NCI-H526 treated with DMSO at 0.1 percent for 48 hours (cell line): Measurements from ENCODE around the gene MRPS18C.
"Not testable (repeated sequence)": the region's sequence is repeated elsewhere in the genome, so short reads cannot be mapped to it uniquely, and the experiment has no call there.

ENCODE experiments used
- DNase-seq: peaks from one replicate; lab custom pipeline; 2025; lab: John Stamatoyannopoulos, UW

Gene MRPS18C

GRCh38 chr4:83498187-83498586 lies 42.3 kb downstream of the MRPS18C start:
- DNase-seq, result no peak

GRCh38 chr4:83501671-83502070 lies 45.8 kb downstream of the MRPS18C start:
- not testable (repeated sequence) for DNase-seq

GRCh38 chr4:83503974-83504373 lies 48.1 kb downstream of the MRPS18C start:
- DNase-seq, result no peak

DNA sequence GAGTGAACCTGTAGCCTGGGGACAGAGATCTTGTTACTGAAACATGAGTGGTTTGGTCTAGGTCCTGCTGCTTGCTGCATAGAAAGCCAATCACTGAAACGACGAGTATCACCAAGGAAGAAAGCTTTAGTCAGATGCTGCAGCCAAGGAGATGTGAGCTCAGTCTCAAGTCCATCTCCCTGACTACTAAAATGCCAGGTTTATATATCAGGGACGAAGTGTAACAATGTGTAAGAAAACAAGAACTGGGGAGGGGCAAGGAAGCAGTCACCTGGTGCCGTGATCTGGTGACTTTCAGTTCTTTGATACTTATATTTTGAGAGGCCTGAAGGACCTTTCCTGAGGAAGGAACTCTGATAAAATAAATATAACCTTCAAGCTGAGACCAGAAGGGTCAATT lies 48.6 kb downstream of the MRPS18C start:
- no peak for DNase-seq

- DNase-seq, result no peak
These were observed 49.1 kb downstream of the MRPS18C start for GRCh38 chr4:83504996-83505395.

DNA sequence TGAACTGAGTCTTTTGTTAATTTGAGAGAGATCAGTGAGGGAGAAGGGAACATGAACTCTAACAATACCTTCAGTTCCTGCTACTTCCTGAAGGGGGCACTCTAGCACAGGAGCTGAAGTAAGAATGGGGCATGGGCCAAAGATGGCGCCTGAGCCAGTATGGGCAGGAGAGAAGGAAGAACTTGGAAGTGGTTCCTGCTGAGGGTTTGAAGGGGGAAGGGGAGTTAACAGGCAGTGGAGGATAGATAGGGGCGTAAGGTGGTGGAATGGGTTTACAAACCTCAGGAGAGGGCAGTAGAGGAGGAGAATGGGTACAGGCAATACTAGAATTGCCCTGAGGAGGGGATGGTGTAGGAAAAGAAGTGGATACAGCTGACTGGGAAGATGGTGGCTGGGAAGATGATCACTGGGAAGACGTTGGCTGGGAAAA lies 53.3 kb downstream of the MRPS18C start:
- DNase-seq, result not testable (repeated sequence)

- DNase-seq, result no peak
These were observed 54.6 kb downstream of the MRPS18C start for GRCh38 chr4:83510442-83510841.
